Renal cortical epithelial cell (primary cell): ENCODE results near the gene RYK. TPM values are rescaled to one million over a fixed set of nuclear protein-coding genes. Genes with fewer than 3 reads are reported as not detected.
"Not testable (repeated sequence)": the region's sequence is repeated elsewhere in the genome, so short reads cannot be mapped to it uniquely, and the experiment has no call there.

Source experiments
- DNase-seq: peaks from one replicate; pipeline ENCODE4 v3.0.0-alpha.2; 2011; ENCODE audit warnings: low read depth
- total RNA-seq: library from RNA; depleted of rRNA; stranded (reverse); fragments of >200 nt; gene quantifications from 2 replicates; pipeline ENCODE4 v1.2.3, GENCODE V29; 2014

The RYK gene
- total RNA-seq, 1 donor from 2014 or later: 87.2 TPM

DNA sequence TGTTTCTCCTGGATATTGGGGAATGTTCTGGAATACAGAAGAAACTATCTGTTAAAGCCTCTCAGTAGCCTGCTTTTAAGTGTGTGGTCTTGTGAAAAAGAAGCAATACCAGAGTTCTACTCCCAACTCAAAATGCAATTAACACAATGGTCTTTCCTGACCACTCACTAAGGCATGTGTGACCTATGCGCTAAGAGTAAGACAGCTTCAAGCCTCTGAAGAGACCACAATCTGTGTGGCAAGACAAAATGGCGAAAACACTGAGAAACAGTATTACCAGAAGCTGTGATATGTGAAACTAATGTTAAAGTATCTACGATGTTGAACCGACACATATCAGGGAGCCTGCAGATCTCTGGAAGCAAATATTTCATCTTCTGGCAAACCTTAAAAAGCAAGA lies 33.8 kb downstream of the RYK start:
- no peak for DNase-seq

DNA sequence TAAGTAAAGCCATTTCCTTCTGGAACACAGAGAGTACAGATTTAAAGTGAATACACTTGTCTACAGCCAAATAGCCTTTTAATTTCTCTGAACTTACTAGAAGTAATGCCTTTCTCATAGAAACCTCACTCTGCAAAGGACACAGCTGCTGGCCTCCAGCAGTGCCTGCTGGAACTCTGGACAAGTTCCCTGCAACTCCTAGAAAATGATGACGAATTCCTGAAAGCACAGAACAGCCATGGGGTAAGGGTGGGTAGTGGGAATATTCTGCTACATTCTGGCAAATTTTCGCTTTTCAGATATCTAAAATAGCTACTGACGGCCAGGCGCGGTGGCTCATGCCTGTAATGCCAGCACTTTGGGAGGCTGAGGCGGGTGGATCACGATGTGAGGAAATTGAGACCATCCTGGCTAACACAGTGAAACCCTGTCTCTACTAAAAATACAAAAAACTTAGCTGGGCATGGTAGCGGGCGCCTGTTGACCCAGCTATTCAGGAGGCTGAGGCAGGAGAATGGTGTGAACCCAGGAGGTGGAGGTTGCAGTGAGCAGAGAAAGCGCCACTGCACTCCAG lies 34.4 kb downstream of the RYK start:
- no peak for DNase-seq

DNA sequence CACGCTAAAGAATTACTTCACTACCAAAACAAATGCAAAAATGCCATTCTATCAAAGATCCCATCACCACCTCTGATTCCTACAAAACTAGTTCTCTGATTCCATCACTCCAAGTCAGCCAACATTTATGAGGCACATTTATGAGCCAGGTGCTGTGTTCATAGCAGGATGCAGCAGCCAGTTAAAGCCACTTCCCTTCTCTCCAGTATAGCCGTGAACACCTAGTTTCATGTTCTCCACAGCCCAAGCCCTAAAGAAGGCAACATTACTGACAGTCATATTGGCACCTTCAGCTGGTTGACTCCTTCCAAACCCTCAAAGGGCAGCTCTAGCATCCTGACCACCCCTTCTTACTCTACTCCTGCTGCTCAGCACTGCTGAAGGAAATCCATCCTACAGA lies 36.4 kb downstream of the RYK start:
- no peak for DNase-seq

DNA sequence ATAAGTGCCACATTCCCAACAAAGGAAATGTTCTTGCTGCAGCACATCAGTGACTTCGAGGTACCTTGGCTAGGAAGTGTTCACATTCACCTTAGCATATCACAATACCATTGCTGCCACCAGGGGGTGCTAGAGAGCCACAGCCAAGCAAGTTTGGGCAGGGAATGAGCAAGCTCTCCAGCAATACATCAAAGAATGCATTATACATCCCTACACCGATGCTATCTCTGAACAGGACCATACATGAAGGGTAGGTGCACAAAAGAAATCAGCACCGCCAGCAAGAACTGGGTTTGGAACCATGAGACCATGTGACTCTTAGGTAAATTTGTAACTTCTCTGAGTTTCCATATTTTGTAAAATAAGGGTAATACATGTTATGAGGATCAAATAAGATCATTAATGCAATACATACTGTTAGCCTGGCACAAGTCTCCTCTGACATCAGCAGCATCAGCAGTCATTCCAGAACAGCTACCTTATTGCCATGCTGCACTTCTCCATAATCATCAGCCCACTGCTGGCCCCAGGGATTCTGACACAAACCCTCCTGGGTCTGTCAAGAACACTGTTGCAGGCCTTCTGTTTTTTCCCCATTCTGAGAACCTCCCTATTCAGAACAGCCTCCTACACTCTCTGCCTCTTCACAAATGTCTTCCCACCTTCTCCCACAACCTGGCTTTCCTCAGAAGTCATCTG lies 37.5 kb downstream of the RYK start:
- DNase-seq: peak; percentile 68

DNA sequence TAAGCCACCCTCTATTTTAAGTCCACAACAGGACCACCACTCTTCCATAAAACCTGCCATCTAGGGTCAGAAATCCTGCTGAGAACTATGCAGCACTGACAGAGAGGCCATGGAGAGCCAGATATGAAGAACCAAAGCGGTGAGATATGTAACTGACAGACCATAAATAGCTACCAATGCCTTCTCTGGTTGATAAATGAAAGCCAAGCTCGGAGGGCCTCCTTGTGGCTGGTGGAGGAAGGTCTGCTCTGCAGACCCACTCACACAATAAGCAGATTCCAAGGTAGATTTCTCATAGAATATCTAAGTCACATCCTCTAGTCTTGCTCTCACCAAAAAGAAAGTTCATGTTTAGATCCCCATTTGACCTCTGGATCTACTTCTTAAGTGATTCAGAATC lies 38.9 kb downstream of the RYK start:
- DNase-seq: peak; percentile 30

DNA sequence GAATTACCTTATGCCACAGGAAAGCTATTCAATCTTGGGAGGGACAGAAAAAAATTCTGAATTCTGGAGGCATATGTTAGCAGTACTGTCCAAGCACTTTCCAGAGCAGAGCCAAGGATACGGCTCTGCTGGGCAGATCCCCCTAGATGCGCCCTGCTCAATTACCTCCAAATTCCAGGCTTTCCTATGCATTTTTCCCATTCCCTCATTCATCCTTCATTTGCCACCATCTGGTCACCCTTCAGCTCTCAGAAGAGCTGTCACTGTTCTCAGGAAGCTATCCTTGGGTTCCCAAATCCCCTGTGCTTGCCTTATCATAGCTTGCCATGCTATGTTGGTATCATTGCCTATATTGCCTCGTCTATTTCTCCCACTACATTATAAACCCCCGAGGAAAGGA lies 45.2 kb downstream of the RYK start:
- DNase-seq: no peak

DNA sequence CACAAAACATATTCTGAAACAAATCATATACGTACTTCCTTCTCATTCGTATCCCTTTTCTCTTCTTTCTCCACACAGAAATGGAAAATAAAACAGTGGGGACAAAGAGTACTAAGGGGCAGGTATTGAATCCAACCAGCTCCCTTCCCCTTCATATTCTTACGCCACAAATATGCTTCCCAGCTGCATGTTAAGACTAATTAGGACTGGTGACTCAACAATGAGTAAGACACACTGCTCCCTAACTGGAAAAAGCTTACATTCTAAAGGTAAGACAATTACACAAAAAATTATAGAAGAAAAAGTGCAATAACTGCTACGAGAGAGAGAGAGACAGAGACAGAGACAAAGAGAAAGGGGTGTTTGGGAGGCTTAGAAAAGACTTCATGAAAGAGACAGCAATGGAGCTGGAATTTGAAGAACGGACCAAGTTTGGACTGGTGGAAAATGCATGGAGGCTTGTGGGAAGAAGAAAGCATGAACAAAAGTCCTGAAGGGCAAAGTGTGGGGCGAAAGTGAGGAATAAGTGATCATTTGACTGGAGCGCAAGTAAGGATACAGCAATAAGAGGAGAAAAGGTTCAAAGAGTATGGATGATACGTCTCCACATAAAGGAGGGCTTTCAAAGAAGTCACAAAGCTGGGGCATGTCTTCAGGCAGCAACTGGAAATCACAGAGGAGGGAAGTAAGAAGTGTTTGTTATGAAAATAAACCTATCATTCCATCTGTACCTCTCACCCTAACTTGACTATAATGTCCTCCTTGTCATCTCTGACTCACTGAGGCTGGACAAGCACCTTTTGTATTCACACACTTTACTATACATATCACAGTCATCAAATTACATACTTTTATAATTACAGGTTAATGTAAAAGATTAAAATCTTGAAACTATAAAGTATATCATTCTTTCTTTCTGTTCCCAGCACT lies 49.2 kb downstream of the RYK start:
- DNase-seq: peak; percentile 94

DNA sequence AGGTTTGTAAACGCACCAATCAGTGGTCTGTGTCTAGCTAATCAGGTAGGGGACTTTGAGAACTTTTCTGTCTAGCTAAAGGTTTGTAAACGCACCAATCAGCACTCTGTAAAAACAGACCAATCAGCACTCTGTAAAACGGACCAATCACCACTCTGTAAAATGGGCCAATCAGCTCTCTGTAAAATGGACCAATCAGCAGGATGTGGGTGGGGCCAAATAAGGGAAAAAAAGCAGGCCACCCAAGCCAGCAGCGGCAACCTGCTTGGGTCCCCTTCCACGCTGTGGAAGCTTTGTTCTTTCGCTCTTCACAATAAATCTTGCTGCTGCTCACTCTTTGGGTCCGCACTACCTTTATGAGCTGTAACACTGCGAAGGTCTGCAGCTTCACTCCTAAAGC lies 50.8 kb downstream of the RYK start:
- DNase-seq: not testable (repeated sequence)

DNA sequence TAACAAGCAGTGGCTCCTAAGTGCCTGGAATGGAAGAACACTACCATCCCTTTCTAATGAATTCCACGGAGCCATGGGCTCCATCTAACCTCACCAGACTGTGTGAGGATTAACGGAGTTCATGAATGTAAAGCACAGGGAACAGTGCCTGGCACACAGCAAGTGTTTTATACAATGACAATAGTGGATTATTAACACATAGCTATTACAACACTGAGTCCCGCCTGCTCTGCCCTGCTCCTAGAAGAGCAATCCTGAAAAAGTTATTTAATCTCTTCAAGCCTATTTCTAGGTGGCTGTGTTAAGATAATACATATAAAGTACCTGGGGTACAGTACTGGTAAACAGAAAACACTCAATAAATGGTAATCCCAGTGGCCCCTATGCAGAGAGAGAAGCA lies 51.4 kb downstream of the RYK start:
- peak; percentile 56 for DNase-seq

DNA sequence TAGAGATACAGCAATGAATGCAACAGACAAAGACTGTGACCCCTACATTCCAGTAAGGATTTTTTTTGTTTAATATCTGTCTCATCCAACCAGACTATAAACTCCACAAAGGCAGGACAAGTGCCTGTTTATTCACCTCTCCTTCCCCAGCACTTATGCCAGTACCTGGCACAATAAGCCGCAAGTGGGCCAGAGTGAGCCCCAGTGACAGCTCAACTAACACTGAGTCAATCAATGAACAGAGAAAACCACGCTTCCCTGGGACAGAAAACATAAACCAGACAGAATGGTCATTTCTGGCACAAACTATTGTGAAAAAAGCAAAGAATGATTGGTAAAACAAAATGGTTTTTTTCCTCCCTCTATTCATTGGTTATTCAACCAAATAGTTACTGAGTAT lies 52.2 kb downstream of the RYK start:
- no peak for DNase-seq

DNA sequence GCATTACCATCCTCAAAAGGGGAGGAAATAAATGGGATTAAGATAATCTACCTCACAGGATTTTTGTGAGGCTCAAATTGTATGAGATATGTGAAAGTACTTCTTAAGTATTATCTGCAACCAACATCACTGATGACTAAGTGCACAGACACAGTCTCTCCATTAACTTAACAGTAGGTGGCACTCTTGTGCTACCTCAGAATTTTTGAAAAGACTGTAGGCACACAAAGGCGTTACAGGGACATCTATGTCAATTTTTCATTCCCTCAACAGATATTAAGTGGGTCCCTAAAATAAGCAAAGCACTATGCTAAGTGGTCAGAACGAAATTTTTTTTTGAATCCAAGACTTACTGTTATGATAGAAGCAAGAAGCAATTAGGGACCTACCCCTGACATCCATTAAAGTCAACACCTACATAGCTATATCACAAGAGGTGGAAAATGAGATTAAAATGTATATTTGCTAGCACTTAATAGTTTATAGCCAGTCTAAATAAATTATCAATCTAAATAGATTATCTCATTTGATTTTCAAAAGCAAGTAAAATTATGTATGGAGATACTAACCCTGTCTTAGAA lies 52.9 kb downstream of the RYK start:
- DNase-seq: peak; percentile 74

DNA sequence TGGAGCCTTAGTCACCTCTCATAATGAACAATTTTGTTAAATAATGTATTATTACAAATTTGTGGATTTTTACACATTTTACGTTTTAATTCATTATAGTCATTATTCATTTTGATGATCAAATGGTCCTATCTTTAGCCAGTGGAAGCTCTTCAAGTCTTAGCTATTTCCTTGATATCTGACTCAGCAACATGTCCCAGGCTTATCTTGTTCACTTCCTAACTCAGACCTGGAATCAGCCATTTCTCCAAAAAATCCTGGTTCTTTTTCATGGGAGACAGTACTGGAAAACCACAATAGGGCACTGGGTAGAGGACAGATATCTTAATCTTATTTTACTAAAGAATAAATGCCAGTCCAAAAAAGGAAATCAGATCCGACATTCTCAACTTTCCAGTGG lies 56.4 kb downstream of the RYK start:
- DNase-seq: no peak

DNA sequence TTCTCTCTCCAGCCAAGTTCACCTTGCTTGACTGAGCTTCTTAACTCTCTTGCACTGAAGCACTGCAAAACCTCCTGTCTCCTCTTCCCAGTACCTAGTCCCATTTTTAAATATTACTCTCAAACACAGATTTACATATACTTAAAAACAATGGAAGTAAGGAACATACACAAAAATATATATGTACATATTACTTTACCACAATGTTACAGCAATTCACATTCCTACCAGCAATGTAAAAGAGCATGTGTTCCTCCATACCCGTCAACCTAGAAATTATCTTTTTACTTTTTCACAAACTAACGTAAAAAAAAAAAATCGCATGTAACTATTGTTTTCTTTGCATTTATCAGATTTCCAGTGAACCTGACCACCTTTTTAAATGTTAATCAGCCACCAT lies 60.4 kb downstream of the RYK start:
- no peak for DNase-seq

DNA sequence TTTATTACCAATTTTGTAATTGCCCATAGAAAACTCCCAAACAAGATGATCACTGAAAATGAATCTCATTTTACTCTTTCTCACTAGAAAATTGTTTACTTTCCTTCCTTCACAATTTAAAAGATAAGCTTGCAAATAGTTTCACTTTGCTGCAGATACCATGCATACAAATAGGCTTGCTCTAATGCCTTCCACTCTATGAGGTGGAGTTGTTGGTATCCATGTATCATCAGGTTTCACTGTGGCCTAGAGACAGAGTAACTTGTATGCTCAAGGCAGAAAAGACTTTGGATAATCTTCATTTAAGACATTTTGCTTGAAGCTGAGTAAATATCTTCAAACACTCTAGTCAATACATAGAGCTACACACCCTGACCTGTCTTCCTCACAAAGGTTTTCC lies 60.8 kb downstream of the RYK start:
- DNase-seq: no peak

DNA sequence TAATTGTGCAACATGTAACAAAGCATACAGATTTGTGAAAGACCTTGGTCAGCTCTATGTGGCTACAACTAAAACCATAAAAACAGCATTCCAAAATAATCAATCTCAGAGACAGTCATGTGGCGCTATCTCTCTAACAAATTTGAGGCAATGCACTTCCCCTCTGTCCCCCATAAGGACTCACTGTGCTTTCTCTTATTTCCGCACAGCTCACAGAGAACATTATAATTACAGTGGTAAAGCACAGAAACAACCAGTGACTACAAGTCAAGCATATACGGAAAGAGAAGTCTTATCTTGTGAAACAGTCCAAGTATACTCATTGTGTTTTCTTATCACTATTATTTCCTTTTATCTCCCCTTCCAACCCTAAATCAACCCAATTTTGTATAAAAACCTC lies 64.3 kb downstream of the RYK start:
- DNase-seq: no peak

DNA sequence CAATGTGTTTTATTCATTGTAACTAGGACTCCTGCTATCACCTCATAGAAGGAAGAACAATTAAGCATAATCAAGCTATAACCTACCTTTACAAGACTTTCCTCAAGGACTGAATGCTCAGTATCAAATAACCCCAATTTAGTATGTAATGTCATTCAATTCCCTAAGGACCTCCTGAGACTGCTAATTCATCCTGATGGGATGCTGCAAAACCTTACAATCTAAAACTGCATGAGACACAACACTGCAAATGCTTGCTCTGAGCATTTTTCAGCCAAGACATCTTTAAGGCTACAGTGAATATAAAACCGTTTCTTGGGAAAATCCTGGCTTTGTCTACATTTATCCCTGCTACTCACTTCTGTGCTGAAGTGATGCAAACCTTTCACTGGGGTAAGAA lies 69.9 kb downstream of the RYK start:
- DNase-seq: no peak

DNA sequence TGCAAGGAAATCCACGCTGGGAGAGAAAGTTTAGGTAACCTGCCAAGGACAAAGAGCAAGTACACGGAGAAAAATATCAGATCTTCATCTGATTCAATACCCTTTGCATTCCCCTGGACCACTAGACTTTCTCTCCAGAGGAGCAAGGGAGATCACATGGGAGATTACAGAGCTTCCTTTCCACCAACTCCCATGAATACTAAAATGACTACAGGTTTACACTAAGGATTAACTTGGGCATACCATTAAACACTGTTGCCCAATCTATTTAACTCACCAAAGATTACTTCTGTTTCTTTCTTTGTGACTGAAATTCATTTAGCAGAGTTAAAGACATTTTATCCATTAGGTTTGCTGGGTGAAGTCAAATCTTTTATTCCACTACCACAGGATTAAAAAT lies 71.2 kb downstream of the RYK start:
- no peak for DNase-seq

DNA sequence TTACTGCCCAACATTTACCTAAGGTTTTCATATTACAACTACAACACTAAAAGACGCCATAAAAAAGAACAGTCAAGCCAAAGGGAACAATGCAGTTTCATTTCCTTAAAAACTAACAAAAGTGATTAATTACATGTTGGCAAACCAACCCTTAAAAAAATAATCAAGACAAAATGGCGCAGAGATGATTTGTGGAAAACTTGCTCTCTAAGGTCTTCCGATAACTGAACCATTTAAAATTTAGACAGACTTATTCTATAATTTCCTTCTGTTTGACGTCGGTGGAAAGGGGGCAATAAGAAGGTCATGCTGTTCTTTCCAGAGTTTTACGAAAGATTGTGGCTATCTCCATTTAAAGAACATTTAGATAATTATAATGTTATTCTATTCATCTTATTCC lies 87.6 kb downstream of the RYK start:
- DNase-seq: no peak

DNA sequence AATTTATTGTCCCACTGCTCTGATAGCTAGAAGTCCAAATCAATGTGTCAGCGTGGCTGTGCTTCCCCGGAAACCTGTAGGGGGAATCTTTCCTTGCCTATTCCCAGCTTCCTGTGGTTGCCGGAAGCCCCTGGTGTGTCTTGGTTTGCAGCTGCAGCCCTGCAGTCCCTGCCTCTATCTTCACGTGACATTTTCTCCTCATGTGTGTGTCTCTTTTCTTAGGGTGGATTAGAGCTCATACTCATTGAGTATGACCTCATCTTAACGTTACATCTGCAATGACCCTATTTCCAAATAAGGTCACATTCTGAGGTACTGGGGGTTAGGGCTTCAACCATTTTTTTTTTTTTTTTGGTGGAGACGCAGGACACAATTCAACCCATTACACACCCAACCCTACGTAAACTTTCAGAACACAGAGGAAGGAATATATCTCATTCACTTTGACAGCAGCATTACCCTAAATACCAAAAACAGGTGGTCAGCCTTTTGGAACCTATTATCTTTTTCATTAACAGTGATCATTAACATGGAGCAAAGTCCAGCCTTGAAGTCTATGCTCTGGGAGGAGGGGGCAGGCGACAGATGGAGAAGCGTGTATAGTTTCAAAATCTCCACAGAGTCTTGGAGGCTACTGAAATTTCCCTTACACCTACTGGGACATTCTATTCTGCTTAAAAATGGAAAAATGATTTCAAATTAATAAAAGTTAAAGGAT lies 88.6 kb downstream of the RYK start:
- peak; percentile 15 for DNase-seq

DNA sequence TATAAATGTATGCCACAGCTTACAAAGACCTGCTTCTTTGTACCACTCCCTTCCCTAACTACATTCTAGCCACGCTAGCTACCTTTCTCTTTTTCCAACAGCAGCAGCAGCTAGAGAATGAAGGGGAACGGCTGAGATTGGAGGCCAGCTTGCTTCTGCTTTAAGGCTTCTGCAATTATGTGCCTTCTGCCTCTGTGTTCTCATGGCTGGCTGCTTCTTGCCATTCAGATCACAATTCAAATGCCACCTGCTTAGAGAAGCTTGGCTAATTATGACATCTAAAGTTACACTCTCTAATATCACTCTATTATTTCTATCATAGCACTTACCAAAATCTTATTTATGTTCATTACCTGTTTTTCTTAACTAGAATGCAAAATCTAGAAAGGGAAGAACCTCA lies 95.2 kb downstream of the RYK start:
- no peak for DNase-seq

DNA sequence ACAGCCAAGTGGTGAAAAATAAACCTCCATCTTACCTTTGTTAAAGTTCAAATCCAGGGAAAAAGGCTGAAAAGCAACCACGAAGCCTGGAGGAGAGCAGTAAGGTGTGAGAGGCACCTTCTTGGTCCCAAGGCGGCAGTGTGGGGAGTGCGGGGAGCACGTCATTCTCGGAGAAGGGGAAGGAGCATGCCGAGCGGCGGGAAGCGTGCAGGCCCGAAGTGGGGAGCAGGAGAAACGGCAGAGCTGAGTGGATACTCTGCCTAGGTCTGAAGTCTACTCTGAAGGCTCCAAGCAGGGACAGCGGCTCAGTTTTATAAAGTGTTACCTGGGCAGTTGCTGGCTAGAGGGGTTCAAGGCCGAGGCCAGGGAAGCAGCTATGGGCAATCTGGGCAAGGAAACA lies 96.9 kb downstream of the RYK start:
- no peak for DNase-seq

DNA sequence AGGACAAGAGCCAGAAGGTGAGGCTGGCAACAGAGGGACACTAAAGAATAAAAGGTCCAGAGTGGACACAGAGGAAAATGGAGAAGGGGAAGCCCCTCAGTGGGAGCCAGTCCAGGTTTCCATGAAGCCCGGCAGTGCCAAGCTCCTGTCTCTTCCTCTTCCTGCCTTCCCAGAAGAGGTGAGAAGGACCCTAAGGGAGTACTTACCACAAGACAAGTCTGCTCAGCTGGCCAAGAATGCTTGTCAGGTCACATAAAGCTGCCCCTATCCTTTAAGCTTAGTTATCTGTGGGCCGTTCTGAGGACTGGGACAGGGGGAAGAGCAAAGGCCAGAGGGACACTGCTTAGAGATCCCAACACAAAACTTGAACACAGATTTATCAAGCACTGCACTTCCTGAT lies 100.2 kb downstream of the RYK start:
- DNase-seq: no peak
